Endothelial cell of umbilical vein (primary cell): ENCODE measurements around the gene EIF3C. TPM values are rescaled to one million over a fixed set of nuclear protein-coding genes. Genes with fewer than 3 reads are reported as not detected.
"Not testable (repeated sequence)": the region's sequence is repeated elsewhere in the genome, so short reads cannot be mapped to it uniquely, and the experiment has no call there.

Source experiments
- BruUV-seq: library from RNA; stranded (reverse); fragments of 400-500 nt; replicated peaks from 2 replicates; lab custom pipeline; 2021; lab: Mats Ljungman, UMichigan
- CTCF ChIA-PET: fragments of 300-600, 350-600 bp; sonication (Branson Sonifier 250); formaldehyde crosslinking; loops from one replicate; lab custom pipeline; 2021; ENCODE audit warnings: antibody characterized with exemption, inconsistent platforms; lab: Charles Lee
- POLR2A ChIA-PET: fragments of 300-600, 350-600 bp; sonication (Branson Sonifier 250); formaldehyde crosslinking; loops from one replicate; lab custom pipeline; 2021; ENCODE audit warnings: antibody characterized with exemption, inconsistent platforms; lab: Charles Lee
- DNase-seq: peaks from one replicate; pipeline ENCODE4 v3.0.0-alpha.2; 2011; ENCODE audit warnings: low read depth, low spot score
- FAIRE-seq: peaks from 2 replicates; lab custom pipeline; 2011; peaks lifted over from hg19 to GRCh38; lab: Jason Lieb, UNC
- H2AFZ ChIP-seq: 2 replicates; pipeline ENCODE4 v1.6.0; 2012; ENCODE audit warnings: low read depth, low read length, control low read depth, inconsistent platforms
- H3K27ac ChIP-seq: 2 replicates; pipeline ENCODE4 v1.5.1; 2011; ENCODE audit warnings: low read depth, mild to moderate bottlenecking, control low read depth, low read length, moderate library complexity; ENCODE audit not compliant: insufficient read depth
- H3K27me3 ChIP-seq, 2 experiments: 2 replicates each; pipeline versions ENCODE4 v1.6.0 to v1.6.1; 2011; ENCODE audit warnings: low read length in 2 of 2, mixed read lengths in 1 of 2; ENCODE audit not compliant: control insufficient read depth in 2 of 2, insufficient read depth in 2 of 2
- H3K36me3 ChIP-seq, 2 experiments: 2 replicates in 1 of 2; 3 replicates in 1 of 2; pipeline ENCODE4 v1.5.1; 2011; ENCODE audit warnings: low read length in 2 of 2, mild to moderate bottlenecking in 1 of 2, moderate library complexity in 1 of 2; ENCODE audit not compliant: control insufficient read depth in 2 of 2, insufficient read depth in 2 of 2; ENCODE audit errors: extremely low read depth in 1 of 2
- H3K4me1 ChIP-seq: 3 replicates; pipeline ENCODE4 v1.5.1; 2011; ENCODE audit warnings: mild to moderate bottlenecking, low read length; ENCODE audit not compliant: control insufficient read depth, insufficient read depth; ENCODE audit errors: extremely low read depth
- H3K4me2 ChIP-seq: 2 replicates; pipeline ENCODE4 v1.6.1; 2011; ENCODE audit warnings: low read length, control low read depth, mixed read lengths; ENCODE audit not compliant: insufficient read depth
- H3K4me3 ChIP-seq, 3 experiments: fragments of 200-600 bp in 1 of 3; sonication (generic), shearing (Covaris generic) in 1 of 3; replicated peaks in 1 of 3; 2 replicates each; pipeline ENCODE4 v1.5.1; 2011 to 2016; ENCODE audit warnings: control low read depth in 3 of 3, low read length in 3 of 3, mild to moderate bottlenecking in 2 of 3, inconsistent platforms in 1 of 3, low read depth in 1 of 3, moderate library complexity in 1 of 3; ENCODE audit not compliant: insufficient read depth in 1 of 3
- H3K79me2 ChIP-seq: 2 replicates; pipeline ENCODE4 v1.6.0; 2012; ENCODE audit warnings: low read length, inconsistent platforms; ENCODE audit not compliant: control insufficient read depth, insufficient read depth
- H3K9ac ChIP-seq: replicated peaks from 2 replicates; pipeline ENCODE3; 2011; ENCODE audit warnings: low read length, control low read depth; ENCODE audit not compliant: insufficient read depth; ENCODE audit errors: extremely low read depth
- H3K9me1 ChIP-seq: replicated peaks from 3 replicates; pipeline ENCODE4 v1.6.0; 2011; ENCODE audit warnings: mild to moderate bottlenecking, low read length; ENCODE audit not compliant: control insufficient read depth, insufficient read depth; ENCODE audit errors: extremely low read depth
- H3K9me3 ChIP-seq: replicated peaks from 2 replicates; pipeline ENCODE4 v1.5.1; 2012; ENCODE audit warnings: low read length, inconsistent platforms; ENCODE audit not compliant: control insufficient read depth, insufficient read depth
- H4K20me1 ChIP-seq: replicated peaks from 2 replicates; pipeline ENCODE3; 2011; ENCODE audit warnings: mild to moderate bottlenecking, low read length; ENCODE audit not compliant: control insufficient read depth, insufficient read depth; ENCODE audit errors: extremely low read depth
- dilution Hi-C: fragments of 300-500 bp; cut with MboI; formaldehyde crosslinking; loops from one replicate; pipeline ENCODE4 v1.15.0; 2019; ENCODE audit warnings: low sequenced_read_pairs; ENCODE audit not compliant: extremely low pct_ligation_motif_present
- intact Hi-C: fragments of 100-400 bp; cut with micrococcal nuclease; formaldehyde crosslinking; loops from one replicate; pipeline ENCODE4 v1.10.0; 2022
- microRNA-seq: library from miRNA; unstranded; fragments of <30 nt; microRNA quantifications from one replicate; pipeline ENCODE4 v1.2.0, GENCODE V29; 2021; ENCODE audit warnings: borderline number of aligned reads, borderline replicate concordance
- polyA plus RNA-seq, 4 experiments: library from polyadenylated mRNA; depleted of rRNA in 3 of 4; stranded (reverse) in 3 of 4; unstranded in 1 of 4; fragments of >200 nt; gene quantifications; 2 replicates each; pipeline versions ENCODE4 v1.2.1 to v1.2.3, GENCODE V29; 2011 to 2012; ENCODE audit warnings: missing spikeins in 1 of 4
- small RNA-seq: library from RNA; depleted of rRNA; stranded (forward); fragments of <200 nt; gene quantifications from one replicate; pipeline ENCODE3, GENCODE V24; 2012; ENCODE audit warnings: low replicate concordance, low read depth; ENCODE audit not compliant: insufficient read depth, insufficient read length
- total RNA-seq: library from RNA; stranded (reverse); gene quantifications from 2 replicates; pipeline ENCODE4 v1.2.3, GENCODE V29; 2021

EIF3C gene
- total and polyA plus RNA-seq, 2 donors (not counting 3 experiments of a cell fraction or from before 2014, with no cell fraction given) = 417 to 669 TPM

DNA sequence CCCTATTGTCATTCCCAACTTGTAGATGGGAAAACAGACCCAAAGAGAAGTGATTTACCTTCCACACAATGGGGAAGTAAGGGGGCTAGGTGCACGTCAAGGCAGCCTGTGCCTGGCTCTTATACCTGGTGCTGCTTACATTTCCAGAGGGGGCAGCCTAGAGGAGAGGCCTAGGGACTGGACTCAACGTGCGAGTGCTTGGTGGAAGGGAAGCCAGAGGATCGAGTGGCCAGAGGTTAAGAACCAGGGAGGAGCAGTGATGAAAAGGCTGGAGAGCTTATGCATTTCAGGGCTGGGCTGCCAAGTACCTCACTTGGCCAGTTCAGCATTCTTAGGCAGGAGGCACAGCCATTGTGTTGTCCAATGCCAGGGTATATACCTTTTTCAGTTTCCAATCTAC is 71.1 kb downstream of the EIF3C start:
- FAIRE-seq, H3K27ac ChIP-seq, H3K4me3 ChIP-seq, BruUV-seq, dilution Hi-C loops, CTCF ChIA-PET, H3K9ac ChIP-seq, H3K36me3 ChIP-seq, DNase-seq, H3K4me2 ChIP-seq, H4K20me1 ChIP-seq, H3K4me1 ChIP-seq, H2AFZ ChIP-seq, POLR2A ChIA-PET, H3K9me3 ChIP-seq, intact Hi-C loops, H3K27me3 ChIP-seq, H3K9me1 ChIP-seq, H3K79me2 ChIP-seq: not testable (repeated sequence)

Small RNA genes within 50 kb of the gene (microRNA-seq; reads per million reads assigned to microRNA genes)
- not detected for gene MIR6862-2

Small RNA genes within 50 kb of the gene (small RNA-seq; reads per million reads assigned to genes)
- not detected for gene MIR6862-2

Other genes with a start within 250 kb of the EIF3C start
- gene NPIPB7, start 239.1 kb upstream of the EIF3C start, total RNA-seq = not detected in 2 replicates
- 0.06 and 0.08 TPM in 2 replicates for gene NPIPB7, start 239.1 kb upstream of the EIF3C start, polyA plus RNA-seq
- gene CLN3, start 219.4 kb upstream of the EIF3C start, total RNA-seq = 33.1 and 40.2 TPM in 2 replicates
- gene CLN3, start 219.4 kb upstream of the EIF3C start, polyA plus RNA-seq = 75.7 and 76.1 TPM in 2 replicates
- not detected in 2 replicates for gene APOBR, start 216.8 kb upstream of the EIF3C start, total RNA-seq
- gene APOBR, start 216.8 kb upstream of the EIF3C start, polyA plus RNA-seq = not detected in 2 replicates
- not detected in 2 replicates for gene IL27, start 204.6 kb upstream of the EIF3C start, total RNA-seq
- gene IL27, start 204.6 kb upstream of the EIF3C start, polyA plus RNA-seq = not detected in 2 replicates
- 1.8 and 4.9 TPM in 2 replicates for gene NUPR1, start 172.5 kb upstream of the EIF3C start, total RNA-seq
- gene NUPR1, start 172.5 kb upstream of the EIF3C start, polyA plus RNA-seq = 1.2 and 1.8 TPM in 2 replicates
- 12.0 and 17.6 TPM in 2 replicates for gene SGF29, start 157.5 kb upstream of the EIF3C start, total RNA-seq
- gene SGF29, start 157.5 kb upstream of the EIF3C start, polyA plus RNA-seq = 3.4 and 3.6 TPM in 2 replicates
- gene SULT1A2, start 114.4 kb upstream of the EIF3C start, total RNA-seq = not detected in 2 replicates
- gene SULT1A2, start 114.4 kb upstream of the EIF3C start, polyA plus RNA-seq = 0.06 TPM in 1 of 2 replicates, not detected in the other
- 0.62 and 0.77 TPM in 2 replicates for gene SULT1A1, start 101.4 kb upstream of the EIF3C start, total RNA-seq
- gene SULT1A1, start 101.4 kb upstream of the EIF3C start, polyA plus RNA-seq = 0.65 and 0.90 TPM in 2 replicates
- gene NPIPB8, start 73.4 kb upstream of the EIF3C start, total RNA-seq = 0.90 TPM in 1 of 2 replicates, not detected in the other
- 0.11 TPM in 1 of 2 replicates, not detected in the other for gene NPIPB8, start 73.4 kb upstream of the EIF3C start, polyA plus RNA-seq
- gene NPIPB9, start 40.3 kb downstream of the EIF3C start, total RNA-seq = 1.7 TPM in 1 of 2 replicates, not detected in the other
- gene NPIPB9, start 40.3 kb downstream of the EIF3C start, polyA plus RNA-seq = 0.29 and 0.36 TPM in 2 replicates
- gene ATXN2L, start 111.5 kb downstream of the EIF3C start, total RNA-seq = 198 and 208 TPM in 2 replicates
- 59.0 and 64.8 TPM in 2 replicates for gene ATXN2L, start 111.5 kb downstream of the EIF3C start, polyA plus RNA-seq
- gene TUFM, start 134.9 kb downstream of the EIF3C start, total RNA-seq = 186 and 190 TPM in 2 replicates
- gene TUFM, start 134.9 kb downstream of the EIF3C start, polyA plus RNA-seq = 227 TPM in 2 replicates
- gene SH2B1, start 152.4 kb downstream of the EIF3C start, total RNA-seq = 55.6 and 56.4 TPM in 2 replicates
- 46.4 and 53.4 TPM in 2 replicates for gene SH2B1, start 152.4 kb downstream of the EIF3C start, polyA plus RNA-seq
- 2.3 and 2.5 TPM in 2 replicates for gene ATP2A1, start 167.0 kb downstream of the EIF3C start, total RNA-seq
- 1.2 TPM in 2 replicates for gene ATP2A1, start 167.0 kb downstream of the EIF3C start, polyA plus RNA-seq
- 36.0 and 37.4 TPM in 2 replicates for gene RABEP2, start 213.8 kb downstream of the EIF3C start, total RNA-seq
- 25.9 and 27.3 TPM in 2 replicates for gene RABEP2, start 213.8 kb downstream of the EIF3C start, polyA plus RNA-seq
- not detected in 2 replicates for gene CD19, start 220.5 kb downstream of the EIF3C start, total RNA-seq
- 0.06 TPM in 2 replicates for gene CD19, start 220.5 kb downstream of the EIF3C start, polyA plus RNA-seq
- gene NFATC2IP, start 239.5 kb downstream of the EIF3C start, total RNA-seq = 64.8 and 69.6 TPM in 2 replicates
- gene NFATC2IP, start 239.5 kb downstream of the EIF3C start, polyA plus RNA-seq = 60.8 and 64.1 TPM in 2 replicates